NCI-H446 treated with DMSO at 0.1 percent for 48 hours (cell line): ENCODE data around the gene OR51M1.
"Not testable (repeated sequence)": the region's sequence is repeated elsewhere in the genome, so short reads cannot be mapped to it uniquely, and the experiment has no call there.

Experiments
- DNase-seq: peaks from one replicate; lab custom pipeline; 2025; lab: John Stamatoyannopoulos, UW

Gene OR51M1

GRCh38 chr11:5383576-5383975 is at the start of gene OR51M1:
Gene OR51M1, plus strand, starts transcription at chr11:5383812. Its CDS starts 5,587 bp downstream, at chr11:5389399.
- DNase-seq, result no peak

- DNase-seq, result no peak
Observed at GRCh38 chr11:5335170-5335569, 48.4 kb upstream of the OR51M1 start.

GRCh38 chr11:5336331-5336730 is 47.3 kb upstream of the OR51M1 start:
- no peak for DNase-seq

GRCh38 chr11:5337253-5337652 is 46.4 kb upstream of the OR51M1 start:
- DNase-seq, result not testable (repeated sequence)

- DNase-seq, result no peak
Observed at GRCh38 chr11:5339771-5340322, 43.8 kb upstream of the OR51M1 start.

- DNase-seq, result no peak
Observed at GRCh38 chr11:5343474-5344335, 39.9 kb upstream of the OR51M1 start, which contains the start of gene OR51B5. Gene OR51B5, minus strand, starts transcription at chr11:5343524. Its CDS starts 0 bp downstream, at chr11:5343524.

GRCh38 chr11:5345831-5346230 is 37.8 kb upstream of the OR51M1 start:
- DNase-seq, result no peak

- no peak for DNase-seq
Observed at GRCh38 chr11:5348551-5349194, 34.9 kb upstream of the OR51M1 start.

- DNase-seq, result no peak
Observed at GRCh38 chr11:5349550-5349949, 34.1 kb upstream of the OR51M1 start.

GRCh38 chr11:5351208-5351607 is 32.4 kb upstream of the OR51M1 start, which contains the start of gene OR51B6:
Gene OR51B6, plus strand, starts transcription at chr11:5351508. Its CDS starts 0 bp downstream, at chr11:5351508.
- no peak for DNase-seq

- not testable (repeated sequence) for DNase-seq
Observed at GRCh38 chr11:5356031-5356430, 27.6 kb upstream of the OR51M1 start.

GRCh38 chr11:5362017-5362625 is 21.5 kb upstream of the OR51M1 start:
- no peak for DNase-seq

- no peak for DNase-seq
Observed at GRCh38 chr11:5363679-5364078, 19.9 kb upstream of the OR51M1 start.

- no peak for DNase-seq
Observed at GRCh38 chr11:5364214-5364613, 19.4 kb upstream of the OR51M1 start.

GRCh38 chr11:5366365-5366764 is 17.2 kb upstream of the OR51M1 start:
- not testable (repeated sequence) for DNase-seq

GRCh38 chr11:5366856-5367255 is 16.8 kb upstream of the OR51M1 start:
- DNase-seq, result no peak

- no peak for DNase-seq
Observed at GRCh38 chr11:5367448-5368074, 16.1 kb upstream of the OR51M1 start.

- no peak for DNase-seq
Observed at GRCh38 chr11:5368502-5369043, 15.0 kb upstream of the OR51M1 start.

- no peak for DNase-seq
Observed at GRCh38 chr11:5369789-5370188, 13.8 kb upstream of the OR51M1 start.

- no peak for DNase-seq
Observed at GRCh38 chr11:5380740-5381342, 2.8 kb upstream of the OR51M1 start.

- no peak for DNase-seq
Observed at GRCh38 chr11:5384335-5384734, 723 bp downstream of the OR51M1 start.
